BE2C (cell line): ENCODE data around the gene BLTP1. TPM values are rescaled to one million over a fixed set of nuclear protein-coding genes. Genes with fewer than 3 reads are reported as not detected.
"Not testable (repeated sequence)": the region's sequence is repeated elsewhere in the genome, so short reads cannot be mapped to it uniquely, and the experiment has no call there.

ENCODE experiments used
- DNase-seq: peaks from one replicate; pipeline ENCODE4 v3.0.0-alpha.2; 2020
- H3K27me3 ChIP-seq: fragments of 250-450 bp; sonication (Bioruptor Pico); 2 replicates; pipeline ENCODE4 v1.5.1; 2020; ENCODE audit warnings: mild to moderate bottlenecking
- H3K36me3 ChIP-seq: fragments of 250-450 bp; sonication (Bioruptor Pico); 2 replicates; pipeline ENCODE4 v1.5.1; 2020; ENCODE audit warnings: mild to moderate bottlenecking
- H3K4me1 ChIP-seq: fragments of 250-450 bp; sonication (Bioruptor Pico); 2 replicates; pipeline ENCODE4 v1.5.1; 2020
- H3K4me3 ChIP-seq: 2 replicates; pipeline ENCODE4 v1.5.1; 2011; ENCODE audit warnings: low read depth, low read length
- H3K9me3 ChIP-seq: fragments of 250-450 bp; sonication (Bioruptor Pico); 2 replicates; pipeline ENCODE4 v1.5.1; 2020
- CTCF ChIP-seq: IDR thresholded peaks from 2 replicates; pipeline ENCODE4 v1.5.1; 2012; ENCODE audit warnings: mild to moderate bottlenecking, low read depth, low read length
- polyA plus RNA-seq: library from polyadenylated mRNA; unstranded; fragments of >200 nt; gene quantifications from one replicate; pipeline ENCODE4 v1.2.1, GENCODE V29; 2012; ENCODE audit warnings: low read depth, missing spikeins; ENCODE audit not compliant: insufficient read length, insufficient read depth

The BLTP1 gene
- 6.4 TPM for polyA plus RNA-seq

GRCh38 chr4:122151982-122152710 is at the start of gene BLTP1:
Gene BLTP1, plus strand, starts transcription at chr4:122152331. Its CDS starts 18,317 bp downstream, at chr4:122170648.
- Histone ChIP-seq H3K4me3 (peak within 1 kb of the TSS; percentile 98), H3K9me3 (no peaks in the 10 kb centered on the region), H3K27me3 (no peaks in the 10 kb centered on the region), H3K4me1 (no peaks in the 10 kb centered on the region), H3K36me3 (no peaks in the 10 kb centered on the region)
- no peak for TF ChIP-seq CTCF
- peak; percentile 90 for DNase-seq

- H3K4me1 ChIP-seq: no peaks in the 10 kb centered on the region
- H3K27me3 ChIP-seq: no peaks in the 10 kb centered on the region
- no peak for DNase-seq
- H3K9me3 ChIP-seq: no peaks in the 10 kb centered on the region
- no peak for TF ChIP-seq CTCF
- H3K36me3 ChIP-seq: no peaks in the 10 kb centered on the region
- no peak overlapping the region for H3K4me3 ChIP-seq
Observed at GRCh38 chr4:122104184-122104583, 47.9 kb upstream of the BLTP1 start.

- Histone ChIP-seq H3K4me3 (no peak overlapping the region), H3K36me3 (no peaks in the 10 kb centered on the region), H3K27me3 (no peaks in the 10 kb centered on the region), H3K4me1 (no peaks in the 10 kb centered on the region), H3K9me3 (no peaks in the 10 kb centered on the region)
- DNase-seq: no peak
- TF ChIP-seq CTCF: no peak
Observed at GRCh38 chr4:122107680-122108079, 44.5 kb upstream of the BLTP1 start.

- not testable (repeated sequence) for H3K27me3 ChIP-seq, DNase-seq, H3K4me3 ChIP-seq, H3K9me3 ChIP-seq, H3K36me3 ChIP-seq, H3K4me1 ChIP-seq
Observed at GRCh38 chr4:122110304-122110703, 41.8 kb upstream of the BLTP1 start.

- H3K4me3 ChIP-seq: no peak overlapping the region
- no peak for DNase-seq
- H3K27me3 ChIP-seq: no peaks in the 10 kb centered on the region
- no peaks in the 10 kb centered on the region for H3K4me1 ChIP-seq
- no peak for TF ChIP-seq CTCF
- H3K9me3 ChIP-seq: no peaks in the 10 kb centered on the region
- H3K36me3 ChIP-seq: no peaks in the 10 kb centered on the region
Observed at GRCh38 chr4:122117743-122118142, 34.4 kb upstream of the BLTP1 start.

- DNase-seq: no peak
- no peak overlapping the region for H3K4me3 ChIP-seq
- no peaks in the 10 kb centered on the region for H3K36me3 ChIP-seq
Observed at GRCh38 chr4:122118243-122118642, 33.9 kb upstream of the BLTP1 start.

More at GRCh38 chr4:122118243-122118642, 33.9 kb upstream of the BLTP1 start:
- Histone ChIP-seq H3K9me3 (no peaks in the 10 kb centered on the region), H3K4me1 (no peaks in the 10 kb centered on the region), H3K27me3 (no peaks in the 10 kb centered on the region)
- TF ChIP-seq CTCF: no peak
